A549 (cell line): ENCODE data around the gene SIK2. TPM values are rescaled to one million over a fixed set of nuclear protein-coding genes. Genes with fewer than 3 reads are reported as not detected.

Experiments used
- ATAC-seq, 2 experiments: fragments of 200-7000 bp in 1 of 2; fragments of >200 bp in 1 of 2; cut with Nextera tagmentation in 1 of 2; cut with Tn5 transposase in 1 of 2; 3 replicates each; pipeline versions ENCODE4 v1.8.0 to v1.9.1; 2018 to 2020; ENCODE audit warnings: mild to moderate bottlenecking in 1 of 2, moderate library complexity in 1 of 2
- CTCF ChIA-PET: fragments of 300-600 bp; sonication (Branson Sonifier 250); formaldehyde crosslinking; extraction: SDS; loops from one replicate; lab custom pipeline; 2021; ENCODE audit warnings: antibody characterized with exemption, inconsistent platforms; lab: Yijun Ruan, JAX
- POLR2A ChIA-PET: fragments of 350-600 bp; formaldehyde crosslinking; extraction: SDS; loops from one replicate; lab custom pipeline; 2021; ENCODE audit warnings: antibody characterized with exemption, inconsistent platforms; lab: Yijun Ruan, JAX
- DNase-seq, 2 experiments: peaks; one replicate each; pipeline versions ENCODE4 v3.0.0 to v3.0.0-alpha.2; 2011 to 2016; ENCODE audit warnings: low read depth in 1 of 2, low spot score in 1 of 2
- FAIRE-seq: peaks from 2 replicates; lab custom pipeline; 2011; peaks lifted over from hg19 to GRCh38; lab: Jason Lieb, UNC
- H3K27ac ChIP-seq, 2 experiments: fragments of >200 bp; sonication (Bioruptor Twin); formaldehyde crosslinking; 3 replicates each; pipeline ENCODE4 v1.5.1; 2016 to 2017
- H3K4me1 ChIP-seq: fragments of >200 bp; sonication (Bioruptor Twin); formaldehyde crosslinking; 3 replicates; pipeline ENCODE4 v1.6.1; 2016
- H3K4me2 ChIP-seq: fragments of >200 bp; sonication (Bioruptor Twin); formaldehyde crosslinking; 3 replicates; pipeline ENCODE4 v1.6.1; 2016
- H3K4me3 ChIP-seq: fragments of >200 bp; sonication (Bioruptor Twin); formaldehyde crosslinking; 3 replicates; pipeline ENCODE4 v1.5.1; 2016
- H3K9me3 ChIP-seq: fragments of >200 bp; sonication (Bioruptor Twin); formaldehyde crosslinking; 3 replicates; pipeline ENCODE4 v1.6.1; 2016
- BCL3 ChIP-seq: fragments of >200 bp; sonication (Bioruptor Twin); formaldehyde crosslinking; IDR thresholded peaks from 3 replicates; pipeline ENCODE4 v1.6.1; 2016
- CHD2 ChIP-seq: fragments of 150-350 bp; IDR thresholded peaks from 2 replicates; pipeline ENCODE4 v1.6.1; 2014; ENCODE audit warnings: low read length; ENCODE audit not compliant: partially characterized antibody
- E2F6 ChIP-seq: IDR thresholded peaks from 2 replicates; pipeline ENCODE4 v1.6.1; 2012; ENCODE audit warnings: low read depth, borderline replicate concordance
- EHF ChIP-seq: fragments of 250-450 bp; sonication (Bioruptor Pico); IDR thresholded peaks from 2 replicates; pipeline ENCODE4 v1.5.0; 2020; ENCODE audit warnings: mild to moderate bottlenecking
- EHMT2 ChIP-seq: fragments of 200-600 bp; sonication (generic); IDR thresholded peaks from 2 replicates; pipeline ENCODE4 v1.6.1; 2016; ENCODE audit warnings: antibody characterized with exemption, low read depth, mild to moderate bottlenecking, moderate library complexity
- ELK1 ChIP-seq: fragments of 150-350 bp; IDR thresholded peaks from 2 replicates; pipeline ENCODE4 v1.6.1; 2014; ENCODE audit warnings: low read depth, mild to moderate bottlenecking, low read length
- ESRRA ChIP-seq: fragments of 150-350 bp; IDR thresholded peaks from 2 replicates; pipeline ENCODE4 v1.6.1; 2014; ENCODE audit warnings: mild to moderate bottlenecking, low read length, borderline replicate concordance
- HDAC2 ChIP-seq: fragments of 200-600 bp; sonication (generic); IDR thresholded peaks from 2 replicates; pipeline ENCODE4 v1.6.1; 2016
- HES2 ChIP-seq: fragments of >200 bp; sonication (Bioruptor Twin); formaldehyde crosslinking; IDR thresholded peaks from 2 replicates; pipeline ENCODE4 v1.6.1; 2016
- HEYL ChIP-seq: fragments of 250-450 bp; sonication (Bioruptor Pico); IDR thresholded peaks from 2 replicates; pipeline ENCODE4 v1.8.0; 2021; ENCODE audit warnings: mild to moderate bottlenecking, moderate library complexity
- HOXB13 ChIP-seq: fragments of 250-450 bp; sonication (Bioruptor Pico); IDR thresholded peaks from 2 replicates; pipeline ENCODE4 v1.5.0; 2020; ENCODE audit warnings: low read depth, mild to moderate bottlenecking, moderate library complexity
- HOXB5 ChIP-seq: fragments of 250-450 bp; sonication (Bioruptor Pico); IDR thresholded peaks from 2 replicates; pipeline ENCODE4 v1.5.0; 2020; ENCODE audit warnings: mild to moderate bottlenecking, moderate library complexity
- KDM1A ChIP-seq: fragments of 200-600 bp; sonication (generic); IDR thresholded peaks from 2 replicates; pipeline ENCODE4 v1.6.1; 2016; ENCODE audit warnings: low read depth, mild to moderate bottlenecking
- KDM5A ChIP-seq: fragments of 200-600 bp; sonication (generic); IDR thresholded peaks from 2 replicates; pipeline ENCODE4 v1.6.1; 2016; ENCODE audit warnings: antibody characterized with exemption, mild to moderate bottlenecking
- MAFK ChIP-seq: fragments of 450-650 bp; IDR thresholded peaks from 2 replicates; pipeline ENCODE4 v1.6.1; 2014; ENCODE audit not compliant: partially characterized antibody
- MAX ChIP-seq: IDR thresholded peaks from 2 replicates; pipeline ENCODE4 v1.6.1; 2012
- NFE2L2 ChIP-seq: fragments of 150-350 bp; conservative IDR thresholded peaks from 2 replicates; pipeline ENCODE4 v1.6.1; 2014; ENCODE audit warnings: low read length
- NR3C1 ChIP-seq: fragments of >200 bp; sonication (Bioruptor Twin); formaldehyde crosslinking; IDR thresholded peaks from 3 replicates; pipeline ENCODE4 v1.6.1; 2017
- PBX3 ChIP-seq: IDR thresholded peaks from 2 replicates; pipeline ENCODE4 v1.6.1; 2012
- POLR2A ChIP-seq: IDR thresholded peaks from 2 replicates; pipeline ENCODE4 v1.6.1; 2012; ENCODE audit warnings: mild to moderate bottlenecking, low read length
- RAD21 ChIP-seq, 2 experiments: fragments of >200 bp in 1 of 2; sonication (Bioruptor Twin) in 1 of 2; formaldehyde crosslinking in 1 of 2; IDR thresholded peaks in 1 of 2; conservative IDR thresholded peaks in 1 of 2; 2 replicates in 1 of 2; 3 replicates in 1 of 2; pipeline ENCODE4 v1.6.1; 2012 to 2018; ENCODE audit warnings: inconsistent platforms in 1 of 2
- RARB ChIP-seq: fragments of 250-450 bp; sonication (Bioruptor Pico); IDR thresholded peaks from 2 replicates; pipeline ENCODE4 v1.8.0; 2021; ENCODE audit warnings: mild to moderate bottlenecking, moderate library complexity
- RNF2 ChIP-seq: fragments of 200-600 bp; sonication (generic); IDR thresholded peaks from 2 replicates; pipeline ENCODE4 v1.6.1; 2016; ENCODE audit warnings: low read depth, mild to moderate bottlenecking, antibody characterized with exemption, moderate library complexity, borderline replicate concordance
- SREBF2 ChIP-seq: fragments of 450-650 bp; IDR thresholded peaks from 2 replicates; pipeline ENCODE4 v1.6.1; 2014; ENCODE audit warnings: mild to moderate bottlenecking, moderate library complexity
- USF2 ChIP-seq: fragments of 450-650 bp; IDR thresholded peaks from 2 replicates; pipeline ENCODE4 v1.6.1; 2014; ENCODE audit warnings: antibody characterized with exemption
- ZC3H11A ChIP-seq: fragments of 450-650 bp; IDR thresholded peaks from 2 replicates; pipeline ENCODE4 v1.6.1; 2014; ENCODE audit warnings: antibody characterized with exemption, mild to moderate bottlenecking
- ZFP36 ChIP-seq: fragments of 450-650 bp; IDR thresholded peaks from 2 replicates; pipeline ENCODE4 v1.6.1; 2014; ENCODE audit warnings: borderline replicate concordance; ENCODE audit not compliant: partially characterized antibody
- ZNF302 ChIP-seq: fragments of 250-450 bp; sonication (Bioruptor Pico); IDR thresholded peaks from 2 replicates; pipeline ENCODE4 v1.9.0; 2021; ENCODE audit warnings: inconsistent platforms, mild to moderate bottlenecking, moderate library complexity
- WGBS: methylation state at CpG from one replicate; pipeline ENCODE4 v1.1.6; 2017; ENCODE audit errors: missing lambda C conversion rate; 5-methylcytosine and 5-hydroxymethylcytosine counted together
- polyA plus RNA-seq, 4 experiments: library from polyadenylated mRNA; depleted of rRNA in 3 of 4; stranded (reverse); fragments of >200 nt; fragmentation: RNase III in 1 of 4; extraction: RNeasy Plus Mini Kit Qiagen cat#74134 plus additional on column Dnase treatment in 1 of 4; gene quantifications; 2 replicates in 3 of 4; 3 replicates in 1 of 4; pipeline ENCODE4 v1.2.3, GENCODE V29; 2011 to 2017

The SIK2 gene
- polyA plus RNA-seq, 2 of the 4 experiments (the other 2 are of a cell fraction): 4.5 to 9.0 TPM

- ATAC-seq (no peak), DNase-seq (no peak), FAIRE-seq (no peak)
- TF ChIP-seq RAD21 (conservative IDR thresholded peaks at IDR 0.05 in 1 of 2, IDR thresholded peaks at IDR 0.05 in 1 of 2) (no peak), RARB (CRISPR knock-in tag) (no peak), NFE2L2 (no peak), NR3C1 (no peak), ELK1 (no peak), CHD2 (no peak), HEYL (CRISPR knock-in tag) (no peak), EHMT2 (no peak), KDM1A (no peak), HDAC2 (no peak), ZNF302 (no peak), ESRRA (no peak), USF2 (no peak), ZFP36 (no peak), KDM5A (no peak)
- Histone ChIP-seq H3K27ac (peak overlapping the region in 1 of 2 experiments; percentile 14; a peak in 1 of 6 replicates), H3K4me1 (peaks cover 34% of the 10 kb centered on the region), H3K9me3 (no peaks in the 10 kb centered on the region), H3K4me3 (no peak overlapping the region), H3K4me2 (no peak overlapping the region)
- ChIA-PET POLR2A (no interaction called here), CTCF (no interaction called here)
- 94% methylated on average over 9 of the region's 9 CpGs for whole genome bisulfite sequencing
These were observed 127.6 kb downstream of the SIK2 start for GRCh38 chr11:111729831-111730311.

- peaks cover 45% of the 10 kb centered on the region for H3K4me1 ChIP-seq
- peak in 1 of 2 experiments; percentile 62 for DNase-seq
- ChIA-PET CTCF (interaction anchor here (1.2 to 1.5 kb wide), 4 partner anchors 21 to 134 kb away, joined by 3 to 10 read pairs (median 3); no protein-coding TSS in a partner anchor), POLR2A (no interaction called here)
- peak; percentile 49 to 62 for ATAC-seq
- H3K4me2 ChIP-seq: peak overlapping the region; percentile 60
- WGBS: 67% methylated on average over 12 of the region's 22 CpGs
- H3K9me3 ChIP-seq: no peaks in the 10 kb centered on the region
- H3K27ac ChIP-seq: peak overlapping the region; percentile 55 to 82; a peak in 4 of 6 replicates
- TF ChIP-seq MAX: peak; percentile 25; the same call in 1 of the 2 replicates
- TF ChIP-seq HEYL (CRISPR knock-in tag): no peak
- peak; percentile 11 for TF ChIP-seq MAFK
- no peak for TF ChIP-seq ZC3H11A
- H3K4me3 ChIP-seq: no peak overlapping the region
- FAIRE-seq: no peak
These were observed 128.8 kb downstream of the SIK2 start for GRCh38 chr11:111730871-111731591.

- DNase-seq (no peak), ATAC-seq (no peak)
- peak overlapping the region; percentile 60; the same call in 1 of the 3 replicates for H3K4me2 ChIP-seq
- TF ChIP-seq EHF (CRISPR knock-in tag): no peak
- no peak for TF ChIP-seq ZFP36
- no peak for TF ChIP-seq BCL3
- no peak for TF ChIP-seq HES2
- no peak for TF ChIP-seq E2F6
- TF ChIP-seq POLR2A: no peak
- TF ChIP-seq PBX3: no peak
- no peak for TF ChIP-seq RARB (CRISPR knock-in tag)
- no peak for TF ChIP-seq HOXB13 (CRISPR knock-in tag)
- TF ChIP-seq RNF2: no peak
- no peak for TF ChIP-seq KDM1A
- TF ChIP-seq SREBF2: no peak
- TF ChIP-seq HOXB5 (CRISPR knock-in tag): no peak
- TF ChIP-seq KDM5A: no peak
- no peak for TF ChIP-seq EHMT2
- TF ChIP-seq RAD21 (conservative IDR thresholded peaks at IDR 0.05 in 1 of 2, IDR thresholded peaks at IDR 0.05 in 1 of 2): no peak
- TF ChIP-seq, all 56 proteins: peak for 0
- H3K4me3 ChIP-seq: no peak overlapping the region
- no peak for FAIRE-seq
- H3K9me3 ChIP-seq: no peaks in the 10 kb centered on the region
- 91% methylated on average over 4 of the region's 5 CpGs for WGBS
- peaks cover 49% of the 10 kb centered on the region for H3K4me1 ChIP-seq
- POLR2A ChIA-PET: no interaction called here
- H3K27ac ChIP-seq: peak overlapping the region; percentile 55 to 82; a peak in 4 of 6 replicates
- CTCF ChIA-PET: interaction anchor here (1.2 to 1.5 kb wide), 4 partner anchors 20 to 135 kb away, joined by 3 to 10 read pairs (median 3); no protein-coding TSS in a partner anchor
These were observed 129.6 kb downstream of the SIK2 start for GRCh38 chr11:111731821-111732220.
